Transverse colon (tissue), 4 donors: ENCODE data around the gene RPL10.

Experiments used
- CTCF ChIP-seq, 5 experiments: fragments of 200-600 bp in 3 of 5; fragments of 450-650 bp in 2 of 5; sonication (generic) in 3 of 5; IDR thresholded peaks; 1 replicate in 2 of 5; 2 replicates in 3 of 5; pipeline ENCODE4 v1.5.1; 2016 to 2017; ENCODE audit warnings: antibody characterized with exemption in 5 of 5, inconsistent platforms in 3 of 5, mild to moderate bottlenecking in 2 of 5, moderate library complexity in 1 of 5
- EP300 ChIP-seq: sonication (generic); formaldehyde crosslinking; IDR thresholded peaks from one replicate; pipeline ENCODE4 v1.6.1; 2017; ENCODE audit warnings: antibody characterized with exemption, low read depth
- POLR2A ChIP-seq: fragments of 450-650 bp; IDR thresholded peaks from one replicate; pipeline ENCODE4 v1.6.1; 2016; ENCODE audit warnings: antibody characterized with exemption, mild to moderate bottlenecking, moderate library complexity
- POLR2AphosphoS5 ChIP-seq, 3 donors: sonication (generic); formaldehyde crosslinking; IDR thresholded peaks; one replicate each; pipeline ENCODE4 v1.6.1; 2016; ENCODE audit warnings: antibody characterized with exemption in 3 of 3

GRCh38 chrX:154408659-154409221 is 10.6 kb downstream of the RPL10 start:
- no peak for TF ChIP-seq CTCF (IDR thresholded peaks at IDR 0.05)
- TF ChIP-seq EP300 = no peak
- TF ChIP-seq POLR2A = peak; percentile 24
- TF ChIP-seq POLR2AphosphoS5 (IDR thresholded peaks at IDR 0.05) = no peak
